Femur (tissue), 1 donor: ENCODE data around the gene TDRD12.
"Not testable (repeated sequence)": the region's sequence is repeated elsewhere in the genome, so short reads cannot be mapped to it uniquely, and the experiment has no call there.

ENCODE experiments used
- DNase-seq: peaks from one replicate; pipeline ENCODE4 v3.0.0-alpha.2; 2017

TDRD12 gene

DNA sequence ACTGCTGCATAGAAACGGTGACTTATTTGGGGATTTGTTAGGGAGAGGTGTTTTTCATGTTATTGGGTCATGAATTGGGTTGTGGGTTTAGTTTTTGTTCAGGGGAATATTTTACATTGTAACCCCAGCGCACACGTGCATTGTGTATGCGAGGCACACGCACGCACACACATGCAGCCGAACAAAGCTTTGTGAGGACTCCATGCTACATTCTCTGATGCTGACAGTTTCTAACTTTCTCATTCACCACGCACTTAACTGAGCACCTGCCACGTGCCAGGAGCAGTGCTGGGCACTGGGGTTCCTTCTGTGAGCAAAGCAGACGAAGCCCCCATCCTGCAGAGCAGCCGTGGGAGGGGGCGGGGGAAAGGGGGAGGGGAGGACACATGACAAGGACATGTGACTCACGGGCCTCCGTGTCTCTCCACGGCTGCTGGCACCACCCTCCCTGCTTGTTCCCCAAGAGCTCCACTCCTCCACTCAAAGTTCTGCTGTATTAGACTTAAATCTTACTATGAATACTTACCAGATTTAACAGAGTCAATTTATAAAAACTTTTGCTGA, 94.4 kb downstream of the TDRD12 start:
- DNase-seq: no peak

DNA sequence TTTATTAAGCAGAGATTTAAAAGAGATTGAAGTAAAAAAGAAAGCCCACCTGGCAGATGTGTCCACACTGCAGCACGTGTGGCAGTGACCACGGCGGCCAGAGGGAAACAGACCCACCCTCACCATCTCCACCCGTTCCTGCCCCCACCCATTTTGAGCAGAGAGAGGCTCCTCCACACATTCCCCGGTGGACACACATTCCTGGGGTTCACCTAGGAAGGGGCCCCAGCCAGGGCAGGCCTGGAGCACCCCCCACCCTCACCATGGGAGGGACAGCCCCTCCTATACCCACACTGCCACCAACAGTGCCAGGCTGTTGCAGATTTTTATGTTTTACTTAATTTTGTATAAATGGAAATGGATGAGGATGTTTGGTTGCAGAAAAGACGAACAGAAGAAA, 95.1 kb downstream of the TDRD12 start:
- DNase-seq: no peak

DNA sequence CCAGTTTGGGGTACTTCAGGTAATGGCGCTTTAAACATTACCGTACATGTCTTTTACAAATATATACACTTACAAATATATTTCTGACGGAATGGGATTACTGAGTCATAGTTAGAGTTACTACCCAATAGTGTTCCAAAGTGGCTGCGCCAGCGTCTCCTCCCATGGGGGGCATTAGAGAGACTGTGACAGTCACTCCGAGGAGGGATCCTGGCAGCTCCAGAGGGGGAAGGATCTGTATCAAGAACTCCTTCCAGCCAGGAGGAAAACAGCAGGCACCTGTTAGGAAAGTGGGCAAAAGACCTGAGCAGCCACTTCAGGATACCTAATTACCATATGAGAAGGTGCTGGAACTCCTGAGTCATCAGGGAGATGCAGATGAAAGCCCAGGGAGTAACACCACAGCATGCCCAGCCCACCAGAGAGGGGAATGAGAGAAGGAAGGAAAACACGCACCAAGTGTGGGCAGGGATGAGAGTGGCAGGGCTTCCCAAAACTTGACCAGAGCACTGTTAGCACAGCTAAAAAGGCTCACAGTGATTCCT, 97.1 kb downstream of the TDRD12 start:
- no peak for DNase-seq

DNA sequence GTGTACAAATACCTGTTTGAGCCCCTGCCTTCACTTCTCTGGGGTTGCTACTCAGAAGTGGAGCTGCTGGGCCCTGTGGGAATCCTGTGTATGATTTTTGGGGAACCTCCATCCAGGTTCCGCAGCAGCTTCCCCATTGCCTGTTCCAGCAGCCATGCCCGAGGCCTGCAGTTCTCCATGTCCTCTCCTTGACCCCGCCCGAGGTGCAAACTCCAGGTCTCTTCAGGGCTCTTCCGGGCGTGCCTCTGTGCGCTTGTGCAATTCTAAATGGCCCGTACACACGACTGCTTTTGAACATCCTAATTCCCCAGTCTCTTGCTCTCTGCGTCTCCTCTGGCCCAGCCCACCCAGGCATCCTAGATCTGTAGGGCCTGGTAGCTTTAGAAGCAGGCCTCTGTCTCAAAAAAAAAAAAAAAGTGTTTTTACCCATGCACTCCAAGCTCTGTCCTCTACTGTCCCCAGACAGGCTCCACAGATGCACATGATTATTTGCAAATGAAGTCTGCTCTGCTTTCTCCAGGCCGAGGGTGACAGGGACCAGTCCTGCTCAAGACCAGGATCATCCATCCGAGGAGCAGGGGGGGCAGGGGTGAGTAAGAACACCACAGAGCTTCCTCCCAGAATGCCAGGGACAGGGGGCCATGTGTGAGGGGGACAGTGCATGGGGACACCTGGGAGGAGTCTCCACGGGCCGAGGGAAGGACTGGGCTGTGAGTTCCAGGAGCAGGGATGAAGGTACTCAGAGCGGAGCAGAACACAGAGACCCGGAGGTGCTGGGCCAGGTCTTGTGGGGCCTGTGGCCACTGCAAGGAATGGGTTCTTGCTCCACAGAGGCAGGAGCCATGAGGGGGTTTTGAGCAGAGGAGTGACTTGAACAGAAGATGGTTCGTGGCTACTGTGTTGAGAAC, 98.3 kb downstream of the TDRD12 start:
- DNase-seq: no peak

DNA sequence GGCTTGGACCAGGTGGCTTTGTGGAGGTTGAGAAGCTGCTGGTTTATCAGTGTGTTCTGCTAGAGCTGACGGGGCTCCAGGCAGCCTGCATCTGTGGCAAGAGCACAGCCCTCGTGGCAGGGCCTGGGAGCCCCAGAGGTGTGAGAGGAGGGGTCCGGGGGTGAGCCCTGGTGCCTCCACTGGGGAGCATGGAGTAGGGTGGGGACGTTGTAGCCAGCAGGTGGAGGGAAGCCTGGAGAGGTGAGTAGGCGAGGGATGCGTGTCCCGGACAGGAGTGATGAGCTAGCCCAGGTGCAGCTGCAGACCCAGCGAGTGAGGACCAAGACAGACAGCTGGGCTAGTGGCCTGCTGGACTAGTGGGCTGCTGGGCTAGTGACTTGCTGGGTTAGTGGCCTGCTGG, 99.0 kb downstream of the TDRD12 start:
- no peak for DNase-seq

DNA sequence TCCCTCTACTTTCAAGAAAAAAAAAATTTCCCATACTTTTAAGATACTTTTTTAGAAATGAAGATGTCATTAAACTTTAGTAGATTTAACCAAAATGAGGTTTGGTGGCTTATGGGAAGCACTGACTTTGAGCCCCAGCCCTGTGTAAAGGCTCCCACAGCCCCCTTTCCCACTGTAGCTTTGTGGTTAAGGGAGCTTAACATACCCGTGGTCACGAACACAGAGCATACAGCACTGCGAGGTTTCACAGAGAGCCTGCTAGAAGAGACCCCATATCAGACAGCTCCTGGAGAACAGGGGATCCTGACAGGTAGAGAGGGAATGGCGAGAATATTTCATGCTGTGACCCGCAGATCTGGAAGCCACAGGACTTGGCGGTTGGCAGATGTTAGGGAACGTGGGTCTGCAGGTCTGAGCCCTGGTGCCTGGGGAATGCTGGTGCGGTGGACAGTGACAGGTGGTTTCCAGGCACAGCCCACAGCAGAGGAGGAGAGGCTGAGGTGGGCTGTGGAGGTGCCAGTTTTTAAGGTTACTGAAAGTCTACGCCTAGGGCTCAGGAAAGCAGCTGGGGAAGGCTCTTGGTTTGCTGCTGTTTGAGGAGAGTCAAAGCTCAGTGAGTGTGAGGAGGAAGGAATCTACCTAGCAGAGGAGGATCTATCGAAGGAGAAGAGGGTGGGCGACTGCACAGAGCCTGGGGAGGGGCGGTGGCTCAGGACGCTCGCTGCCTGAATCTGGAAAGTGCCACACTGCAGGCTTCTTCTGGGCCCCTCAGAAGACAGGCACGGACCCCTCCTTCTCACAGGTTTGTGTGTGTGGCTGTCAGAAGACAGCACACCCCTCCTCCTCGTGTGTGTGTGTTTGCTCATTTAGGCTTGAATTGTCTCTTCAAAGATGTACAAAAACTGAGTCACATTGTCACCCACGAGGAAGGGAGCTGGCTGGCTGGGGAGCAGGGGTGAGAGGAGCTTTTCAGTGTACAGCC, 100.1 kb downstream of the TDRD12 start:
- no peak for DNase-seq

DNA sequence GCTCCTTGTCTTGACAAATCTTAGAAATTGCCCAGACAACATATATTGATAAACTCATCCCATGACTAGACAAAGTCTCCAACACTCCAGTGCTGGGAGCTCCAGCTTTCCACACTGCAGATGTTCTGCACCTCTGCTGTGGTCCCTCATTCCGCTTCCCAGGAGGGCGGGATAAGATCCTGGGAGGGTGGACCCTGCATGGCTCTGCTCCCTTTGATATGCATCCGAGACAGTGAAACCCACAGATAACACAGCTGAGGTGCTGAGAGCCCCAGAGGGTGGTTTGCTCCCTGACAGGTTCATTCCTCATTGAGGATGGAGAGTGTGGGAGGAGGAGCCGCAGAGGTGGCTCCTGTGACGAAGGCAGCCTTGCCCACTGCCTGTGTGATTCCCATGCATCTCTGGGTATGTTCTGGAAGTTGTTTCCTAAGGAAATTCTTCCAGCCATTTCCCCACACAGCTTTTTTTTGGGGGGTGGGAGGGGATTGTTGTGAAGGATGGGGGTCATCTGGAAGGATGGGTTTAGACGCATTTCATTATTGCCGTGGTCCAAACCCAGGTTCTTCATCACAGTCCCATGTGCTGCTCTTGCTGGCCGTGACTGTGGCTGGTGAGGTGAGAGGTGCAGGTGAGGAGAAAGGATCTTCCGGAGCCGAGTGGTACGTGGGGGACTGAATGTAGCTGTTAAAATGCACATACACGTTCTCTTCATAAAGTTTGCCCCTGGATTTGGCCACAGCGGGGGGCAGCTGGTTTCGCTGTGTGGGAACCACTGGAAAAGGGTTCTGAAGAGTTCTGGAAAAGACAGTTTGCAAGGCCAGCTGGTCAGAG, 103.6 kb downstream of the TDRD12 start:
- DNase-seq: no peak

DNA sequence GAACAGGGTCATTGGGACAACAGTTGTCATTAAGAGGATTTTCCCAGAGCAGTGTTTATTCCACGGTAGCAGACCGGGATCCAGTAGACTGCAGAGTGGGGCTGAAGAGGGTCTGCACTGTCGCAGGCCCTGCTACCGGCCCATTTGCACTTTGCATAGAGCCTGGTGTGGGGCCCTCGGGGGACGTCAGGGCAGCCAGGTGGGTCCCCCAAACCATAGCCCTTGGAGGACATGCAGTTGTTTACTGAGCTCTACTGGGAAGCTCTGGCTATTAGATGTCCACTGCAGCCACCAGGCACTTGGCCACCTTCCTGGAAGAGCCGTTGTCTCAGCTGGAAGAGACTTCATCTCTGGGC, 104.2 kb downstream of the TDRD12 start:
- no peak for DNase-seq

DNA sequence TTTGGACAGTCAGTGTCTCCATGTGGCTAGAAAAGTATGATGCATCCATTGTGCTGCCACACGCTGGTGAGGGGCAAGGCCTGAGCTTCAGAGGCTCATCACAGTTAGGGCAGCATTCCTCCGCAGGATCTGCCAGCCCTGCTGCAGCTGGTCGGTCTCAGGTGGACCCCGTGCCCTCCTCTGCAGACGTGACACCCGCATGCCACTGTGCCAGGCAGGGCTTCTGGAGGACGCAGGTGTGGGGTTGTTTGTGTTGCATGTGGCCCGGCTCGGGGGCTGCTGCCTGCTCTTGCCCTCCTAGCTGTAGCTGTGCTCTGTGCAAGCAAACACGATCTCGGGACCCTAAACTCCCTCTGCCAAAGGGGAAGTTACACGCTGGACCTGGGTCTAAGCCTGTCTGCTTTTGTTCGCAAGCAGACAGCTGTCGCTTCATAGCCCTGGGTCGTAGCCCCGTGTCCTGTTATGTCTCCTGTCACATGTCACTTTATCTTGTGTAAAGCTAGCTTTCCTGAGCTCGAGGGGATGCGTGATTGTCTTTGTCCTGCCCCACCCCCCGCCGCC, 104.7 kb downstream of the TDRD12 start:
- DNase-seq: no peak

DNA sequence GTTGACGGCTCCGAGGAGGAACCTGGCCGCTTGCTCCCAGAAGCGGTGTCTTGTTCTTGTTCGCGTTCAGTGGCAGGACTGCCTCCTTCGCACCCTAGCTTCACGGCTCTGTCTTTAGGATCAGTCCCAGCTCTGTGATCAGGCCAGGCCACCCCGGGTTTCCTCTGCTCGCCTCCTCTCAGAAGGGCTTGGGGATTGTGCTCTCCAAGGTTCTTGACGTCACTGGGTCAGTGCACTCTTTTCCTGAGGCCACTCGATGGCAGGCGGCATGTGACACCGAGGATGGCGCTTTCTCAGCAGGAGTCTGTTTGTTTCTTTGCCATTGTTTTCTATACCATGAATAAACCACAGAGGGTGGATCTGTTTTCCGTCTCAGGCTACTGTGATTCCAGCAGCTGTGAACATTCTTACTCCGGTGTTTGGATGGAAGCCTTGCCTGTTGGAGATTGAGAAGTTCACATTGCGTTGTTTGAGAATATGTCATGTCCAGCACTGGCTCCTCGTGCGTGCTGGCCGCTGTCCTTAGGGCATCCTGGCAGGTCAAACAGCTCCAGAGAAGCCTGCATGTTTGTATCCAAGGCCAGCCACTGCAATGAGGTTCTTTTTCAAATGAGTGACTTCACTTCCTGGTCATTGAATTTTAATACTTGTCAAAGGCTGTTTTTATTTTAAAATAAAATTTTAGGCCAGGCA, 105.5 kb downstream of the TDRD12 start:
- no peak for DNase-seq

DNA sequence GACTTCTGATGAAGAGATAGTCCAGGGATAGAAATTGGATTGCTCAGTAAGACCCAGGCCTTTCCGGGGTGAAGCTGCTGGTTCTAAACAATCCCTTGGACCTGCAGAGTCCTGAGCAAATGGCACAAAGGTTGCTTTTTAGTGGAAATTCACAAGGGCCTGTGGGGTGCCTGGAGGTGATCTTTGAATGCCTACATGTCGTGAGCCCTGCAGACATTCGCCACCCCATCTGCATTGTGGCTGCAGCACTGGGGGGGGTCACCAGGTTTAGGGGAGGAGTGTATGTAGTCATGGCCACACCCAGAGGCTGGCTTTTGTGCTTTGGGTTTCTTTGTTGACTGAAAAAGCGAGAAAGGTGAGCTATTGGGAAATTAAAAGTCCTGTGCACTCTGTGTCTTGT, 108.6 kb downstream of the TDRD12 start:
- no peak for DNase-seq

DNA sequence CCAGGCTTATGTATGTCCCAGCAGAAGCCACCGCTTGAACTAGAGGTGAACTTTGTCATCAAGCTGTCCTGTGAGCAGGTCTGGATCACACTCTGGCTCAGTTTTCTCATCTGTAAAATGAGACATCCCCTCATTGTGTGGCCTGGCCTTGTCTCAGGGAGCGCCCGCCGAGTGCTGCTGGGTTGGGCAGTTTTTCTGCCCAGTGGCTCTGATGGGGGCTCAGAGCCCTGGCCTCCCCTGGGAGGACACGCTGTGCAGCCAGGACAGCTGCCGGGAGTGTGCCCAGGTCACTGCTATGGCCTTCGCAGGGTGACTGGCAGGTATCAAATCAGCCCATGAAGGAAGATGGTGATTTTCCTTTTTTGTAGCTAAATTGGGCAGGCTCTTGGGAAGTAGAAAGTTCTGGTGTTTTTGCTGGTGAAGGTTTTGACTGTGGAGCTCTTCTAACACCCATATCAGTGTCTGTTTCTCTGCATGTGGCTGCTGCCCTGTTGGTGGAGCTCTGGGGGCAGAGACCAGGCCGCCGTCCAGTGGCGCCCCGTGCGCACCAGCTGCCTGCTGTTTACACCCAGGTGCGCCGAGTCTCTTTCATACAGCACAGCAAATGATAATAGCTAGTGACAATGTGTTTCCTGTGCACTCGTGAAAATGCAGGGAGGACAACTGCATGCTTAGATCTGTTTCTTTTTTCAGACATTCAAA, 109.2 kb downstream of the TDRD12 start:
- DNase-seq: no peak

DNA sequence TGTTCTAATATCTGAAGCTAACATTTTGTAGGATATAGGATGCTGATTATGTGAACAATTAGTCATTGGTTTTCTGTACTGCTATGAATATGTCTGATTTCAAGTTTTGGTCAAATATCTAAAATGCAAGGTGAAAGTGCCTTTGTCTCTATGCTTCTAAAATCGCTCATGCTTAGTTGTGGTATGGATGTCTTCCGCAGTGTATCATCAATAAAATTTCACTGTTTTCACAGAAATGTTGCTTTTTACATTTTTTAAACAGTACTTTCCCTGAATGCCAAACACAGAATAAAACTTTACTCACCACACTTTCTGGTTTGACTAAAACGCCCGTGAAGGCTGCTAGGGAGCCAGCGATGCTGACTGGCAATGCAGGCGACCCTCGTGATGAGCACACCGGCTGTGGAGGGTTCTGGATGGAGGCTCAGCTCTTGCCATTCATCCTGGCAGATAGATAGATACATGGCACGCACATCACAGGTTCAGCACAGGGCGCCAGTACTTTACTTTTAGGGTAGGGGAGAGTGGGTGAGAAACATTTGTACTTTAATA, 109.9 kb downstream of the TDRD12 start:
- DNase-seq: no peak

DNA sequence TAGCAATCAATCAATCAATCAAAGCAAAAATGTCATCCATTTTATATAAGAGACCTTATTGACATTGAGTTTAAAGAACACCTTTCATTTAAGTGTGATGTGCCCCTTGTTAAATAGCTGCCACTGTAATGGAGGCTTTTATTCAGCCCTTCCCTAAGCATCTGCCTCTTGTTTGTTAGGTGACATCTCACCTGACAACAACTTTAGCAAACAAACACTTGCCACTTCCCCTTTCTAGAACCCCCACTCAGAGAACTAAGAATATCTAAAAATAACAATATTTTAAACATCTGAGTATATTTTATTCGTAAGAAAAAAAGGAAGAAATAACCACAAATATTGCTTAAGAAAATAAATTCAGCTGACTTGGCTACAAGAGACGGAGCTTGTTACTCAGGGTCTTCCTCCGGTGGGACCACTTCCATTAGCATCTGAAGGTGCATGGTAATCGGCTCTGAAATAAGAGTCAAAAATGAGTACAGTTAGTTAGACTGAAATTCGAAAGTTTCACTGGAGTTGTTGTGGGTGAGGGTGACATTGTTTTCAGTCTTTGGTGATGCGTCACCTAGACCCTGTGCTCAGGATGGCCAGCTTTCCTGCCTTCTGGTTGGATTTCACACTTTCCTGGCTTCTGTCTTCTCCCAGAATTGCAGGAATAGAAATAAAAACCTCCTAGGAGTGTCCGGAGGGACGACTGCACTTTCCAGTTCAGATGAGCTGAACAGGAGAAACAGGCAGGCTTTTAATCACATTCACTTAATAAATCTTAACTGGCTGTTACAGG, 110.9 kb downstream of the TDRD12 start:
- no peak for DNase-seq

DNA sequence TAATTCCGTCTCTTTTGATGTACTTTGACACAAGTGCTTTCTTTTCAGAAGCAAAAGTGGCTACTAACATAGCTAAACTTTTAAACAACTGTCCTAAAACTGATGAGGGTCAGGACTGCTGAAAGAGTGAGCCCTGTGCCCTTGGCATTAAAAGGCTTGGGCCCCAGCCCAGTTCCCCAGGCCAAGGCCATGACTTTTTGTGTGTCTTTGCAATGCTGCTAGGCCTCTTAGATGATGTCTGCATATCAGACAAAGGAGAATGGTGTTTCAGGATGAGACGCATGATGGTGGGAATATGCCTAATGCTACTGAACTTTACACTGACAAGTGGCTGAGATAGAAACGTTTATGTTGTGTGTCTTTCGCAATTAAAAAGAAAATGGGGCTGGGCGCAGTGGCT, 112.0 kb downstream of the TDRD12 start:
- DNase-seq: no peak

DNA sequence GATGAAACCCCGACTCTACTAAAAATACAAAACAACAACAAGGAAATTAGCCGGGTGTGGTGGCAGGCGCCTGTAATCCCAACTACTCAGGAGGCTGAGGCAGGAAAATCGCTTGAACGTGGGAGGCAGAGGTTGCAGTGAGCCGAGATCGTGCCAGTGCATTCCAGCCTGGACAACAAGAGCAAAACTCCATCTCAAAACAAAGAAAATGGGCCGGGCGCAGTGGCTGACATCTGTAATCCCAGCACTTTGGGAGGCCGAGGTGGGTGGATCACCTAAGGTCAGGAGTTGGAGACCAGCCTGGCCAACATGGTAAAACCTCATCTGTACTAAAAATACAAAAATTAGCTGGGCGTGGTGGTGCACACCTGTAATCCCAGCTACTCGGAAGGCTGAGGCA, 112.5 kb downstream of the TDRD12 start:
- not testable (repeated sequence) for DNase-seq

DNA sequence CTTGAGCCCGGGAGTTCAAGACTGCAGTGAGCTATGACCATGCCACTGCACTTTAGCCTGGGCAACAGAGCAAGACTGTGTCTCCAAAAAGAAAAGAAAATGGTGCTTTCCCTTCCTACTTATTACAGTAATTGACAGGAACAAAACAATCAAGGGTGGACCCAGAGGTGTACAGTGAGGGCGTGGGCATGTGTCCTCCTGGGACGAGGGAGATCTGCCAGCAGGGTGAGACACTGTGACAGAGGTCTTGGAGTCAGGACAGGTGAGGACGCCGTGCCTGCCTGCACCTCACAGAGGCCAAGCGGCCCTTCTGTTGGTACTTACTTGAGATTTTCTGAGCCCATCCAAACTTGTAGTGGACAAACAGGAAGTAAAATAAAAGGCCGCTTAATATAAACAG, 113.3 kb downstream of the TDRD12 start:
- DNase-seq: not testable (repeated sequence)

DNA sequence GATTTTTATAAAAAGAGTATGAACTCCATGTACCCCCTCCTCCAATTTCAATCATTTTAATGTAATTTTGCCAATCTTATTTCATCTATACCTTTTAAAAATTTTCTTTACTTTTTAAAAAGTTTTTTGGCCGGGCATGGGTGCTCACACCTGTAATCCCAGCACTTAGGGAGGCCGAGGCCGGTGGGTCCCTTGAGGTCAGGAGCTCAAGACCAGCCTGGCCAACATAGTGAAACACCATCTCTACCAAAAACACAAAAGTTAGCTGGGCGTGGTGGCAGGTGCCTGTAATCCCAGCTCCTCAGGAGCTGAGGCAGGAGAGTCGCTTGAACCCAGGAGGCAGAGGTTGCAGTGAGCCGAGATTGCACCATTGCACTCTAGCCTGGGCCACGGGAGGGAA, 113.8 kb downstream of the TDRD12 start:
- not testable (repeated sequence) for DNase-seq

DNA sequence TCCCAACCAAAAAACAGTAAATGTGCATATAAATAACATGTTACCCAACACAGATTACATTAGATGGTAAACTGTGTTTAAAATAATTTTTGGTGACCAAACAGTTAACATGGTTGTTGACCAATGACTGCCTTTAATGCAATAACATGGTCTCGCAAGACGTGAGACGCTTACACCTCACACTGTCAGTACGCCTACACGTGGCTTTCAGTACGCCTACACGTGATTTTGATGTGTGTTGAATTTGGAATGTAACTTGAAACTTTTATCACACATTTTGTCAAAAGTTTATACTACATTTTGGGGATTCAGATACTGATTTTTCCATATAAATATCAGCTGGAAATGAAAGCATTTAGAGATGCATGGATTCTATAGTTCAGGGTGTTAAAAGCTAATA, 118.0 kb downstream of the TDRD12 start:
- no peak for DNase-seq
